ENCODE results near the gene ZNF681. TPM values are rescaled to one million over a fixed set of nuclear protein-coding genes. Genes with fewer than 3 reads are reported as not detected.

The ZNF681 gene
- polyA plus RNA-seq, 1 of the 3 experiments (the other 2 are of a cell fraction), result 0.38 TPM

DNA sequence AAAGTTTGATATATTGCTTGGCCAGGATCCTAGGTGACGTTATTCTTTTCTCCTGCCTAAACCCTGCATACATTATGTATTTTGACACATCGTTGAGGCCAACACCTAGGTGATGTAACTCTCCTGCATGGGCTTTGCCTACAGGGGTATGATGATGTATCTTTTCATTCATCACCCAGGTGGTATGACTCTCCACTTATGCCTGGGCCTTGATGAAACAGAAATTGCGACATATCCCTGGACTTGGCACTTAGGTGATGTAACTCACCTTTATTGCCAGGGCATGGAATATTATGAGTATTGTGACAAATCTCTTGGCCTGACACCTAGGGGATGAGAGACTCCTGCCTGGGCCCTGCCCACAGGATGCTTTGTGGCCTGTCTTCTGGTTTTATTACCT is 18.5 kb upstream of the ZNF681 start:
- TF ChIP-seq TAF1 (IDR thresholded peaks at IDR 0.05; ENCODE audit: borderline replicate concordance, low read depth, low read length) (no peak), RXRA (IDR thresholded peaks at IDR 0.05; ENCODE audit: borderline replicate concordance, low read depth) (no peak), GATA2 (CRISPR knock-in tag; IDR thresholded peaks at IDR 0.05) (no peak), SIN3A (IDR thresholded peaks at IDR 0.05; ENCODE audit: borderline replicate concordance, low read depth, low read length) (no peak), YY1 (IDR thresholded peaks at IDR 0.05; ENCODE audit: low read depth) (no peak), CHD2 (IDR thresholded peaks at IDR 0.05; ENCODE audit: low read length, partially characterized antibody) (no peak), RAD21 (IDR thresholded peaks at IDR 0.05; ENCODE audit: low read length) (no peak), FOXM1 (IDR thresholded peaks at IDR 0.05; ENCODE audit: low read depth) (no peak), TEAD4 (IDR thresholded peaks at IDR 0.05; ENCODE audit: borderline replicate concordance, insufficient read depth) (no peak), TCF12 (IDR thresholded peaks at IDR 0.05) (no peak)
- TF ChIP-seq, protein P1, sequence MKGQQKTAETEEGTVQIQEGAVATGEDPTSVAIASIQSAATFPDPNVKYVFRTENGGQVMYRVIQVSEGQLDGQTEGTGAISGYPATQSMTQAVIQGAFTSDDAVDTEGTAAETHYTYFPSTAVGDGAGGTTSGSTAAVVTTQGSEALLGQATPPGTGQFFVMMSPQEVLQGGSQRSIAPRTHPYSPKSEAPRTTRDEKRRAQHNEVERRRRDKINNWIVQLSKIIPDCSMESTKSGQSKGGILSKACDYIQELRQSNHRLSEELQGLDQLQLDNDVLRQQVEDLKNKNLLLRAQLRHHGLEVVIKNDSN (IDR thresholded peaks at IDR 0.05; ENCODE audit: borderline replicate concordance, low read depth), result no peak
- TF ChIP-seq, protein P2, sequence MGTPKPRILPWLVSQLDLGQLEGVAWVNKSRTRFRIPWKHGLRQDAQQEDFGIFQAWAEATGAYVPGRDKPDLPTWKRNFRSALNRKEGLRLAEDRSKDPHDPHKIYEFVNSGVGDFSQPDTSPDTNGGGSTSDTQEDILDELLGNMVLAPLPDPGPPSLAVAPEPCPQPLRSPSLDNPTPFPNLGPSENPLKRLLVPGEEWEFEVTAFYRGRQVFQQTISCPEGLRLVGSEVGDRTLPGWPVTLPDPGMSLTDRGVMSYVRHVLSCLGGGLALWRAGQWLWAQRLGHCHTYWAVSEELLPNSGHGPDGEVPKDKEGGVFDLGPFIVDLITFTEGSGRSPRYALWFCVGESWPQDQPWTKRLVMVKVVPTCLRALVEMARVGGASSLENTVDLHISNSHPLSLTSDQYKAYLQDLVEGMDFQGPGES (IDR thresholded peaks at IDR 0.05; ENCODE audit: low read depth, low read length), result no peak
- Histone ChIP-seq H3K9me2 (no peaks in the 10 kb centered on the region), H3K4me2 (no peak overlapping the region), H3K4me3 (ENCODE audit: low read depth in 2 of 2, low read length in 1 of 2) (no peak overlapping the region), H3K9me3 (no peaks in the 10 kb centered on the region), H3K9ac (no peak overlapping the region), H4K20me1 (ENCODE audit: insufficient read depth) (no peaks in the 10 kb centered on the region), H3K4me1 (ENCODE audit: control insufficient read depth in 1 of 2, insufficient read depth in 2 of 2, low read depth in 1 of 2, low read length in 1 of 2) (no peaks in the 10 kb centered on the region), H3K36me3 (replicated peaks in 1 of 2; ENCODE audit: control insufficient read depth in 1 of 2, insufficient read depth in 2 of 2, low read length in 1 of 2) (peaks cover 0 to 11% of the 10 kb centered on the region in 2 experiments), H2AFZ (ENCODE audit: low read depth) (no peak overlapping the region), H3K79me2 (ENCODE audit: insufficient read depth) (peaks cover 2% of the 10 kb centered on the region; the same call in 1 of the 2 replicates), H3K27ac (ENCODE audit: low read depth in 2 of 2, low read length in 1 of 2) (no peak overlapping the region), H3F3A (replicated peaks; ENCODE audit: insufficient read depth) (no peaks in the 10 kb centered on the region), H3K27me3 (ENCODE audit: insufficient read depth) (no peaks in the 10 kb centered on the region)
- DNase-seq, result no peak
- 48% methylated on average over 3 of the region's 3 CpGs for WGBS (ENCODE audit: low lambda C conversion rate)
- ChIA-PET CTCF (interaction anchor here (0.5 kb wide), 1 partner anchor 9 kb away, joined by 3 read pairs; no protein-coding TSS in a partner anchor), POLR2A (no interaction called here)

DNA sequence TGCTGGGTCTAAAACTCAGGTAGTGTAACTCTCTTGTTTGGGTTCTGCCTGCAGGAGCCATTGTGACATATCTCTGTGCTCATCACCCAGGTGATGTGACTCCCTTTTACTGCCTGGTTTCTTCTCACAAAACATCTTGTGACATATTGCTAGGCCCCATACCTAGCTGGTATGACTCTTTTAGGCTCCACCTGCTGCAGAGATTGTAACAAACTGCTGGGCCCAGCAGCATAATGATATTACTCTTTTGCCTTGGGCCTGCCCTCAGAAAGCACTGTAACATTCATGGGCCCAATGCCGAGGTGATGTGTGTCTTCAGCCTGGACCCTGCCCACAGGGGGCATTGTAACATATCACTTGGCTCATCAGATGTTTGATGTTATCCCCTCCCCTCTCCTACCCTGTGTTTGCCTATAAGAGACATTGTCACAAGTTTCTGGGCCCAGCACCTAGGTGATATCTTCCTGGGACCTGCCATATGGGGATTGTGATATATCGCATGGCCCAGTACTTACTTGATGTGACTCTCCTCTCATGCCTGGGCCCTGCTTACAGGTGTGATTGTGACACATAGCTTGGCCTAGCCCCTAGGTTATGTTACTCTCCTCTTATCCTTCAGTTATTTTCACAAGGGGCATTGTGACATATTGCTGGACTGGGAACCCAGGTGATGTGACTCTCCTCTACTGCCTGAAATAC is 18.0 kb upstream of the ZNF681 start:
- no peak for DNase-seq

More for the DNA sequence above, 18.0 kb upstream of the ZNF681 start:
- Histone ChIP-seq H3K9ac (no peak overlapping the region), H3K4me1 (ENCODE audit: control insufficient read depth in 1 of 2, insufficient read depth in 2 of 2, low read depth in 1 of 2, low read length in 1 of 2) (peaks cover 0 to 4% of the 10 kb centered on the region in 2 experiments; a peak in 1 of 4 replicates), H3K27me3 (ENCODE audit: insufficient read depth) (no peaks in the 10 kb centered on the region), H4K20me1 (ENCODE audit: insufficient read depth) (no peaks in the 10 kb centered on the region), H3K9me3 (no peaks in the 10 kb centered on the region), H3K9me2 (no peaks in the 10 kb centered on the region), H3K4me2 (no peak overlapping the region), H3K27ac (ENCODE audit: low read depth in 2 of 2, low read length in 1 of 2) (no peak overlapping the region), H3K79me2 (ENCODE audit: insufficient read depth) (peaks cover 2% of the 10 kb centered on the region; the same call in 1 of the 2 replicates), H3K36me3 (replicated peaks in 1 of 2; ENCODE audit: control insufficient read depth in 1 of 2, insufficient read depth in 2 of 2, low read length in 1 of 2) (peaks cover 0 to 7% of the 10 kb centered on the region in 2 experiments), H2AFZ (ENCODE audit: low read depth) (no peak overlapping the region), H3K4me3 (ENCODE audit: low read depth in 2 of 2, low read length in 1 of 2) (no peak overlapping the region), H3F3A (replicated peaks; ENCODE audit: insufficient read depth) (no peaks in the 10 kb centered on the region)
- POLR2A ChIA-PET, result no interaction called here
- 71% methylated on average over 2 of the region's 2 CpGs for WGBS (ENCODE audit: low lambda C conversion rate)
- CTCF ChIA-PET, result interaction anchor here (0.5 kb wide), 1 partner anchor 8 kb away, joined by 3 read pairs; no protein-coding TSS in a partner anchor
- TF ChIP-seq NFIC (IDR thresholded peaks at IDR 0.05; ENCODE audit: borderline replicate concordance) (no peak), ELF1 (IDR thresholded peaks at IDR 0.05) (no peak), FOXM1 (IDR thresholded peaks at IDR 0.05; ENCODE audit: low read depth) (no peak), RXRA (IDR thresholded peaks at IDR 0.05; ENCODE audit: borderline replicate concordance, low read depth) (no peak), EP300 (IDR thresholded peaks at IDR 0.05; ENCODE audit: borderline replicate concordance in 1 of 2, low read depth in 1 of 2, low read length in 1 of 2) (no peak), FOXJ3 (CRISPR knock-in tag; IDR thresholded peaks at IDR 0.05) (no peak), JUND (IDR thresholded peaks at IDR 0.05) (no peak), NRF1 (IDR thresholded peaks at IDR 0.05; ENCODE audit: low read depth, low read length) (no peak), RAD21 (IDR thresholded peaks at IDR 0.05; ENCODE audit: low read length) (no peak)

Measured in SK-N-SH (cell line).